Caco-2 (cell line): ENCODE data around the gene USP10. TPM values are rescaled to one million over a fixed set of nuclear protein-coding genes. Genes with fewer than 3 reads are reported as not detected.
A peak's percentile ranks its signal among the peaks of the same experiment; 100 is the strongest.

ENCODE experiments used
- BruUV-seq: library from RNA; stranded (reverse); fragments of 400-500 nt; replicated peaks from 2 replicates; lab custom pipeline; 2021; lab: Mats Ljungman, UMichigan
- CTCF ChIA-PET: fragments of 300-600 bp; sonication (Branson Sonifier 250); formaldehyde crosslinking; loops from one replicate; lab custom pipeline; 2022; ENCODE audit warnings: antibody characterized with exemption; lab: Charles Lee
- POLR2A ChIA-PET: fragments of 300-600 bp; sonication (Branson Sonifier 250); formaldehyde crosslinking; loops from one replicate; lab custom pipeline; 2022; ENCODE audit warnings: antibody characterized with exemption; lab: Charles Lee
- DNase-seq, 2 experiments: peaks; one replicate each; pipeline versions ENCODE4 v3.0.0 to v3.0.0-alpha.2; 2020 to 2022
- H3K27me3 ChIP-seq: replicated peaks from 2 replicates; pipeline ENCODE4 v1.6.0; 2011; ENCODE audit warnings: low read length; ENCODE audit not compliant: control insufficient read depth, insufficient read depth
- H3K36me3 ChIP-seq: 2 replicates; pipeline ENCODE4 v1.5.1; 2011; ENCODE audit warnings: low read length; ENCODE audit not compliant: control insufficient read depth, insufficient read depth
- H3K4me1 ChIP-seq: fragments of 250-450 bp; sonication (Bioruptor Pico); 2 replicates; pipeline ENCODE4 v1.5.1; 2020; ENCODE audit warnings: mild to moderate bottlenecking
- H3K4me3 ChIP-seq: 2 replicates; pipeline ENCODE4 v1.5.1; 2011; ENCODE audit warnings: low read depth, mild to moderate bottlenecking, control low read depth, low read length
- H3K9me3 ChIP-seq: fragments of 250-450 bp; sonication (Bioruptor Pico); 2 replicates; pipeline ENCODE4 v1.5.1; 2020; ENCODE audit warnings: mild to moderate bottlenecking, moderate library complexity
- H3K27ac Mint-ChIP-seq: one replicate; pipeline ENCODE4 v1.8.0; 2022; ENCODE audit warnings: mixed read lengths; ENCODE audit not compliant: unreplicated experiment
- H3K27me3 Mint-ChIP-seq: one replicate; pipeline ENCODE4 v1.8.0; 2022; ENCODE audit warnings: mixed read lengths; ENCODE audit not compliant: insufficient read depth, unreplicated experiment
- H3K36me3 Mint-ChIP-seq: one replicate; pipeline ENCODE4 v1.8.0; 2022; ENCODE audit warnings: mild to moderate bottlenecking, mixed read lengths; ENCODE audit not compliant: insufficient read depth, unreplicated experiment
- H3K4me1 Mint-ChIP-seq: one replicate; pipeline ENCODE4 v1.8.0; 2022; ENCODE audit warnings: low read depth, mixed read lengths; ENCODE audit not compliant: unreplicated experiment
- H3K4me3 Mint-ChIP-seq: one replicate; pipeline ENCODE4 v1.8.0; 2022; ENCODE audit warnings: mild to moderate bottlenecking, moderate library complexity, mixed read lengths; ENCODE audit not compliant: unreplicated experiment
- H3K9me3 Mint-ChIP-seq: one replicate; pipeline ENCODE4 v1.8.0; 2022; ENCODE audit warnings: mixed read lengths; ENCODE audit not compliant: unreplicated experiment
- CTCF ChIP-seq, 2 experiments: fragments of 200-600 bp in 1 of 2; IDR thresholded peaks; 1 replicate in 1 of 2; 2 replicates in 1 of 2; pipeline versions ENCODE4 v1.5.1 to v1.8.0; 2011 to 2022; ENCODE audit warnings: antibody characterized with exemption in 1 of 2, control low read depth in 1 of 2, inconsistent platforms in 1 of 2, low read depth in 1 of 2, low read length in 1 of 2, mild to moderate bottlenecking in 1 of 2, moderate library complexity in 1 of 2; ENCODE audit not compliant: insufficient read depth in 1 of 2, severe bottlenecking in 1 of 2, unreplicated experiment in 1 of 2
- intact Hi-C: fragments of 100-400 bp; cut with micrococcal nuclease; formaldehyde crosslinking; loops from one replicate; pipeline ENCODE4 v1.10.0; 2022; ENCODE audit not compliant: unreplicated experiment
- total RNA-seq: library from RNA; stranded (reverse); gene quantifications from 2 replicates; pipeline ENCODE4 v1.2.3, GENCODE V29; 2022

The USP10 gene
- total RNA-seq, 1 experiment from 2014 or later, result 147 TPM

- H3K27me3 Mint-ChIP-seq, result no peaks in the 10 kb centered on the region
- no peak overlapping the region for H3K4me3 Mint-ChIP-seq
- Histone ChIP-seq H3K4me3 (no peak overlapping the region), H3K27me3 (no peaks in the 10 kb centered on the region), H3K9me3 (no peaks in the 10 kb centered on the region), H3K4me1 (peaks cover 19% of the 10 kb centered on the region), H3K36me3 (no peaks in the 10 kb centered on the region; the same call in 1 of the 2 replicates)
- no peak for TF ChIP-seq CTCF (IDR thresholded peaks at IDR 0.05; ENCODE audit: insufficient read depth in 1 of 2, low read depth in 1 of 2, low read length in 1 of 2, severe bottlenecking in 1 of 2, unreplicated experiment in 1 of 2)
- intact Hi-C loops, result no loop called here
- no peak for DNase-seq
- peaks cover 49% of the 10 kb centered on the region for H3K4me1 Mint-ChIP-seq
- no peaks in the 10 kb centered on the region for H3K9me3 Mint-ChIP-seq
- peaks cover 48% of the 10 kb centered on the region for H3K36me3 Mint-ChIP-seq
- ChIA-PET CTCF (interaction anchor here (0.6 to 1.5 kb wide), 3 partner anchors 10 to 453 kb away, joined by 3 to 7 read pairs (median 3); no protein-coding TSS in a partner anchor), POLR2A (no interaction called here)
- BruUV-seq, result no TSS peak
- peak overlapping the region; percentile 12 for H3K27ac Mint-ChIP-seq
Observed at GRCh38 chr16:84720177-84720579, 20.4 kb downstream of the USP10 start.

- BruUV-seq, result no TSS peak
- Mint-ChIP-seq H3K27ac (no peak overlapping the region), H3K27me3 (no peaks in the 10 kb centered on the region), H3K4me3 (no peak overlapping the region), H3K4me1 (peaks cover 51% of the 10 kb centered on the region), H3K36me3 (peaks cover 49% of the 10 kb centered on the region), H3K9me3 (no peaks in the 10 kb centered on the region)
- DNase-seq, result no peak
- Histone ChIP-seq H3K4me1 (peaks cover 34% of the 10 kb centered on the region), H3K9me3 (no peaks in the 10 kb centered on the region), H3K4me3 (no peak overlapping the region), H3K27me3 (no peaks in the 10 kb centered on the region), H3K36me3 (no peaks in the 10 kb centered on the region)
- no peak for TF ChIP-seq CTCF (IDR thresholded peaks at IDR 0.05; ENCODE audit: insufficient read depth in 1 of 2, low read depth in 1 of 2, low read length in 1 of 2, severe bottlenecking in 1 of 2, unreplicated experiment in 1 of 2)
- ChIA-PET POLR2A (no interaction called here), CTCF (interaction anchor here (0.9 kb wide), 1 partner anchor 74 kb away, joined by 3 read pairs; no protein-coding TSS in a partner anchor)
- intact Hi-C loops, result no loop called here
Observed at GRCh38 chr16:84722068-84722467, 22.3 kb downstream of the USP10 start.

- intact Hi-C loops, result no loop called here
- Histone ChIP-seq H3K27me3 (no peaks in the 10 kb centered on the region), H3K4me3 (no peak overlapping the region), H3K36me3 (no peaks in the 10 kb centered on the region), H3K9me3 (no peaks in the 10 kb centered on the region), H3K4me1 (peaks cover 44% of the 10 kb centered on the region)
- BruUV-seq, result no TSS peak
- no peak for DNase-seq
- Mint-ChIP-seq H3K4me3 (no peak overlapping the region), H3K9me3 (no peaks in the 10 kb centered on the region), H3K4me1 (peaks cover 49% of the 10 kb centered on the region), H3K27me3 (no peaks in the 10 kb centered on the region), H3K36me3 (peaks cover 48% of the 10 kb centered on the region), H3K27ac (peak overlapping the region; percentile 46)
- ChIA-PET POLR2A (no interaction called here), CTCF (interaction anchor here (1.1 kb wide), 1 partner anchor 101 kb away, joined by 4 read pairs; no protein-coding TSS in a partner anchor)
- no peak for TF ChIP-seq CTCF (IDR thresholded peaks at IDR 0.05; ENCODE audit: insufficient read depth in 1 of 2, low read depth in 1 of 2, low read length in 1 of 2, severe bottlenecking in 1 of 2, unreplicated experiment in 1 of 2)
Observed at GRCh38 chr16:84723906-84724305, 24.1 kb downstream of the USP10 start.
